H1 (cell line): ENCODE results near the gene ST8SIA2. TPM values are rescaled to one million over a fixed set of nuclear protein-coding genes. Genes with fewer than 3 reads are reported as not detected.

Source experiments
- BCL11A ChIP-seq, 2 experiments: IDR thresholded peaks; one replicate each; pipeline ENCODE4 v1.6.1; 2011; ENCODE audit warnings: low read depth in 2 of 2, low read length in 2 of 2, mild to moderate bottlenecking in 2 of 2
- CBX8 ChIP-seq: fragments of 300-800, 300-1000 bp; sonication (generic); IDR thresholded peaks from 2 replicates; pipeline ENCODE4 v1.7.1; 2016; ENCODE audit warnings: low read depth, low read length, borderline replicate concordance
- CEBPB ChIP-seq: IDR thresholded peaks from 2 replicates; pipeline ENCODE4 v1.6.1; 2012; ENCODE audit warnings: low read depth, low read length
- CHD7 ChIP-seq: fragments of 300-600 bp; sonication (generic); IDR thresholded peaks from 2 replicates; pipeline ENCODE4 v1.7.1; 2012; ENCODE audit warnings: low read length, moderate library complexity, mild to moderate bottlenecking, inconsistent platforms; ENCODE audit not compliant: insufficient replicate concordance
- CTBP2 ChIP-seq: IDR thresholded peaks from 2 replicates; pipeline ENCODE4 v1.7.0; 2011; ENCODE audit warnings: borderline replicate concordance, mild to moderate bottlenecking, moderate library complexity, mixed read lengths, low read length; ENCODE audit not compliant: insufficient read depth, insufficient read length
- CTCF ChIP-seq, 3 experiments: IDR thresholded peaks; 1 replicate in 2 of 3; 2 replicates in 1 of 3; pipeline versions ENCODE4 v1.5.1 to v1.6.1; 2011; ENCODE audit warnings: low read length in 3 of 3, mild to moderate bottlenecking in 3 of 3, inconsistent platforms in 2 of 3, low read depth in 1 of 3, moderate library complexity in 1 of 3; ENCODE audit not compliant: insufficient read depth in 1 of 3; ENCODE audit errors: control extremely low read depth in 1 of 3
- FOSL1 ChIP-seq: IDR thresholded peaks from 2 replicates; pipeline ENCODE4 v1.6.1; 2011; ENCODE audit warnings: mild to moderate bottlenecking, low read depth, low read length, moderate library complexity; ENCODE audit not compliant: insufficient read depth
- JUN ChIP-seq: IDR thresholded peaks from 2 replicates; pipeline ENCODE4 v1.6.1; 2011; ENCODE audit warnings: low read depth, mild to moderate bottlenecking, improper control_type of control experiment, low read length
- YY1 ChIP-seq: IDR thresholded peaks from 2 replicates; pipeline ENCODE4 v1.6.1; 2011; ENCODE audit warnings: low read depth, mild to moderate bottlenecking, low read length
- polyA plus RNA-seq, 7 experiments: library from polyadenylated mRNA; depleted of rRNA in 3 of 7; stranded (reverse) in 5 of 7; unstranded in 2 of 7; fragments of >200 nt in 5 of 7; fragments of 200-250 nt in 2 of 7; gene quantifications; 1 replicate in 5 of 7; 2 replicates in 1 of 7; 4 replicates in 1 of 7; pipeline versions ENCODE4 v1.2.1 to v1.2.3, GENCODE V29; 2011 to 2013; ENCODE audit warnings: missing spikeins in 2 of 7, mixed read lengths in 2 of 7
- total RNA-seq: library from RNA; stranded (reverse); fragmentation: NEBNext Ultra II Directional; extraction: Animal tissue kit (Norgen Biotek cat#: 25700); gene quantifications from 2 replicates; pipeline ENCODE4 v1.2.1, GENCODE V29; 2021

The ST8SIA2 gene
- total and polyA plus RNA-seq, 2 of the 8 experiments (the other 6 are each of a cell fraction or from before 2014, with no cell fraction given), result 3.0 to 4.5 TPM

- no peak for TF ChIP-seq CHD7
- no peak for TF ChIP-seq CBX8
- TF ChIP-seq CTBP2, result no peak
- no peak for TF ChIP-seq CTCF (IDR thresholded peaks at IDR 0.05; ENCODE audit: control extremely low read depth in 1 of 3, insufficient read depth in 1 of 3, low read depth in 1 of 3, low read length in 3 of 3)
- no peak for TF ChIP-seq BCL11A (IDR thresholded peaks at IDR 0.05; ENCODE audit: low read depth in 2 of 2, low read length in 2 of 2)
- no peak for TF ChIP-seq CEBPB
- TF ChIP-seq FOSL1, result no peak
- TF ChIP-seq YY1, result no peak
- TF ChIP-seq JUN, result no peak
These were observed 6.9 kb downstream of the ST8SIA2 start (continued) for GRCh38 chr15:92400573-92400972.
